ENCODE results near the gene ACTR1A.
"Not testable (repeated sequence)": the region's sequence is repeated elsewhere in the genome, so short reads cannot be mapped to it uniquely, and the experiment has no call there.

Gene ACTR1A

GRCh38 chr10:102502337-102503151 is at the start of gene ACTR1A:
ACTR1A (minus strand) TSS chr10:102502712; CDS start chr10:102502647, 65 bp downstream.
- peak; percentile 91 to 99 (median 94) for DNase-seq

DNA sequence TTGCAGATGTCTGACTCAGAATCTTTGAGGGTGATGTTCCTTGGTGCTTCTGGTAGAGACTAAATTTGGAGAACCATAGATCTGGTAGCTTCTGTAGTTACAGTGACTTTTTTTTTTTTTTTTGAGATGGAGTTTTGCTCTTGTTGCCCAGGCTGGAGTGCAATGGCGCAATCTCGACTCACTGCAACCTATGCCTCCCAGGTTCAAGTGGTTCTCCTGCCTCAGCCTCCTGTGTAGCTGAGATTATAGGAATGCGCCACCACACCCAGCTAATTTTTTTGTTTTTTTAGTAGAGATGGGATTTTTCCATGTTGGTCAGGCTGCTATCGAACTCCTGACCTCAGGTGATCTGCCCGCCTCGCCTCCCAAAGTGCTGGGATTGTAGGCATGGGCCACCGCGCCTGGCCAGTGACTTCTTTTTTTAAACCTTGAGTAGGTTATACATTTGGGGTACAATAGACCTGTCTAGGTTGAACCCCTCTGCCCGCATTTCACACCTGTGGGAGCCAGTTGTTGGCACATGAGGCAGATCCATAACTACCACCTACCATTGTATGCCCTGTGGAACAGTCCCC is 48.2 kb upstream of the ACTR1A start:
- no peak for DNase-seq

- no peak for DNase-seq
Observed at GRCh38 chr10:102549549-102549948, 47.0 kb upstream of the ACTR1A start.

DNA sequence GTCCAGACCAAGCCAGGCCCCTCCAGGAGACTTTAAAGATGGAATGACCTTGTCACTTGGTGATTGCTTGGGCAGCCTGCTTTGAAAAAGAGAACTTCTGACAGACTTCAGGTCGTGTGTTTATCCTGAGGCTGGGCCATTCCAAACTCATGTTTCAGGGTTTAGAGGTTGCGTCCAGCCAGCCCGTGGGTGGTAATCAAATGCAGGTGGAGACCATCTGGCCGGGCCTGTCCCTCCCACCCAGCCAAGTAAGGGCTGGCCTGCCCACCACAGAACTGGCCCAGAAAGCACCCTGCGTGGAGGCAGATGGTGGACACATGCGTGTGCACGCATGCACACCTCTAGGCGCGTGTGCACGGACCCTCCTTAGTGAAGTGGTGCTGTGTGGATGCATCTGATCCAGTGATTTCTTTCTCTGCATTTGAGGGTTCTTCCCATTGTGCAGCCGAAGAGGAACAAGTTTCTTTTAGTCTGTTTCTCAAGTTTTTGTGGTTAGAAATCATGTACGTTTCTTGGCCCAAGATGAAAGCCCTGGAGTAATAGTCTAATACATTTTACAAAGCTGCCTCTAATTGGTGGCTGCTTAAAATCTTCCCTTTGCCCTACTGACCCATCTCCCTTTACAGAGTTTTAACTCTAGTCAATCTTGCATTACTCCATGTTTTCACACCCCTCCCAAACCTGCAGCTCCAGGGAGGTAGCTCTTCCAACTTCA is 44.3 kb upstream of the ACTR1A start:
- DNase-seq, result no peak

DNA sequence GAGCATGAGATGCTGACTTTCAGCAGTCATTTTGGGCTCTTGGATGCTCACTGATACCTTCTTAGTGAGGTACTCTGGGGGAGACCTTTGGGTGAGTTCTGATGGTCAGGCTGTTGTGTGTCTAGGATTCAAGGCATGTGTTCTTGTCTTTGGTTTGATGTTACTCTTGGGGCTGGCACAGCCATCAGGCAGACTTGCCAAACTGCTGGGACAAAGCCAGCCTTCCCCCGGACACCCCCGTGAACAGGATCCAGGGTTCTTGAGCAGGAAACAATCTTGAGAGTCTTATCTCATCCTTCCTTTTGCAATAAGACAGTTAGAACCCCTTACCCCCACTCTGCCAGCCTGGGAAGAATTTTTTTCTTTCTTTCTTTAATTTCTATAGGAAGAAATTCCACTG is 43.5 kb upstream of the ACTR1A start:
- DNase-seq, result no peak

DNA sequence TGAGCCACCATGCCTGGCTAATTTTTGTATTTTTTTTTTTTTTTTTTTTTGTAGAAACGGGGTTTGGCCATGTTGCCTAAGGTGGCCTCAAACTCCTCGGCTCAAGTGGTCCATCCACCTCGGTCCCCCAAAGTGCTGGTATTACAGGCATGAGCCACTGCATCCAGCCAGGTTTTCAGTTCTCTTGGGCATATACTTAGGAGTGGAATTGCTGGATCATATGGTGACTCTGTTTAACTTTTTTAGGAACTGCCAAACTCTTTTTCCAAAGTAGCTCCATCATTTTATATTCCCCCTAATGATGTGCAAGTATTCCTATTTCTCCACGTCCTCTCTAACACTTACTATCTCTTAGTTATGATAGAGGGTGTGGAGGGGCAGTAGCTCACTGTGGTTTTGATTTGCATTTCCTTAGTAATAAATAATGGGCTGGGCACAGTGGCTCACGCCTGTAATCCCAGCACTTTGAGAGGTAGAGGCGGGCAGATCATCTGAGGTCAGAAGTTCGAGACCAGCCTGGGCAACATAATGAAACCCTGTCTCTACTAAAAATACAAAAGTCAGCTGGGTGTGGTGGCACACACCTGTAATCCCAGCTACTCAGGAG is 42.9 kb upstream of the ACTR1A start:
- DNase-seq, result no peak

DNA sequence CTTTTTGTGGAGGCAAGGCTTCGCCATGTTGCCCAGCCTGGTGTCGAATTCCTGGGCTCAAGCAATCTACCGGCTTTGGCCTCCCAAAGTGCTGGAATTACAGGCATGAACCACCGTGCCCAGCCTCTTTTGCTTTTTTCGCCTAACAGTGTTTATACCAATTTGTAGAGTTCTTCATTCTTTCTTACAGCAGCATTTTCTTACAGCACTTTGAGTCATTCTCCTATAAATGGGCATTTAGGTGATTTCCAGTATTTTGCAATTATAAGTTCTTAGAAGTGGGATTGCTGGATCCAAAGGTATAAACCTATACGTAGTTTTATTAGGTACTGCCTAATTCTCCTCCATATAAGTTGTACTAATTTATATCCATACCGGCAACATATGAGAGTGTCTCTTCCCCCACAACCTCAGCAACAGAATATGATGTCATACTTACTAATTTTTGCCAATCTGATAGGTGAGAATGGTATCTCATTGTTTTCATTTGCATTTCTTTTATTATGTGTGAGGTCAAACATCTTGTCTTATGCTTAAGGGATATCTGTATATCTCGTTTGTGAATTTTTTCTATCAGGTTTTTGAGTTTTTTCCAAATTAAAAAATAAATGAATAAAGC is 40.4 kb upstream of the ACTR1A start:
- DNase-seq, result no peak

DNA sequence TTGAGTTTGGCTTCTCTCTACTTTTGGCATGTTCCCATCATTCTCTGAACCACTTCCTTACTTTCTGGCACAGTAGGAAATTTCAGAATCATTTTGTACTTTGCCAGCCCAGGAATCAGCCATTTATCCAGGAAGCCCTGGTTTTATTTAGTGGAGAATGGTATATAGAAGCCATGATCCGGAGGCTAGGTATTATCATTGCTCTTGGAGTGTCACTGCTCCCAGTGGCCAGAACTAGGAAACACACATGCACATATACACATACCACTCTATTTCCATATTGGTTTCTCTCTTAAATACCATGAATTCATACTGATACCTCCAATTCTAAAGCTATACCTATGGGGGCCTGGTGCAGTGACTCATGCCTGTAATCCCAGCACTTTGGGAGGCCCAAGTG is 37.5 kb upstream of the ACTR1A start:
- no peak for DNase-seq

- DNase-seq, result no peak
Observed at GRCh38 chr10:102538811-102539210, 36.3 kb upstream of the ACTR1A start.

DNA sequence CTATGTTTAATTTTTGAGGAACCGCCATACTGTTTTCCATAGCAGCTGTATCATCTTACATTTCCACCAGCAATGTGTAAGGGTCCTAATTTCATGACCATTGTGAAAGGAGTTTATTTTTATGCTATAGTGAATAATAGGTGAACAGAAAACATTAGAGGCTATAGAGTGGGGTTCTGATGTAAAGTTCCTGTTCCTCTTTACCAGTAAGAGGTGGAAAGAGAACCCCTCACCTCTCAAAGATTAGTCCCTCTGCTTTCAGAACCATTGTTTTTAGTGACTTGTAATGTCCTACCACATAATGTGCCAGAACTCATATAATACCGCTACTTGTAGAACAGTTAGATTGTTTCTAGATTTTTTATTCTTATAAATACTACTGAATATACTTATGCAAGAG is 35.4 kb upstream of the ACTR1A start:
- DNase-seq, result no peak

DNA sequence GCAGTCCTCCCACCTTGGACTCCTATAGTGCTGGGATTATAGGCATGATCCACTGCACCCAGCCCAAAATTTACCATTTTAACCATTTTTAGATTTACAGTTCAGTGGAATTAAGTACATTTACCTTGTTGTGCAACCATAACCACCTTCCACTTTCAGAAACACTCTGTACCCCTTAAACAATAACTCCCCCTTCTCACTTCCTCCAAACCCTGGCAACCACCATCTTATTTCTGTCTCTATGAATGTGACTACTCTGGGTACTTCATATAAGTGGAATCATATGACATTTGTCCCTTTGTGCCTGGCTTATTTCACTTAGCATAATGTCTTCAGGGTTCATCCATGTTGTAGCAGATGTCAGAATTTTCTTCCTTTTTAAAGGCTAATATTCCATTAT is 34.9 kb upstream of the ACTR1A start:
- DNase-seq, result no peak

DNA sequence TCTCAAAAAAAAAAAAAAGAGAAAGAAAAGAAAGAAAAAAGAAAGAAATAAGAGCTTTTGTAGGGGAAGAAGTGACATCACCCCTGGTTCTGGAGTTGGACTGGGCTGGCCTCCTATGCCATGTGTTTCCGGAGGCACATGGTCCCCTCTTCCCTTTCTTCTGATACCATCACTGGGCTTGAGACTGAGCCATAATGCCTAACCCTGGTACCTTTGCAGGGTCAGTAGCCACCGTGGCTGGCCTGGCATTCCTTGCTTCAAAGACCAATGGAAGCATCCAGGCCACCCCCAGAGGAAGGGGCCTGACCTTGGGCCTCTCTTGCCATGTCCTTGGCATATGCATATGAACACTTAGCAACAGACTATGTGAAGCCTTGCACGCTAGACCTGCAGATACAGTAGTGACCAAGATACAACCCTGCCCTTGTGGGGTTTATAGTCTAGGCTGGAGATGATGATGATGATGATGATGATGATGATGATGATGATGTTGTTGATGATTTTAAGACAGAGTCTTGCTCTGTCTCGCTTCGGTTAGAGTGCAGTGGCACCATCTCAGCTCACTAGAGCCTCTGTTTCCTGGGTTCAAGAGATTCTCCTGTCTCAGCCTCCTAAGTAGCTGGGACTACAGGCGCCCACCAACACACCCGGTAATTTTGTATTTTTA is 33.1 kb upstream of the ACTR1A start:
- DNase-seq, result no peak

DNA sequence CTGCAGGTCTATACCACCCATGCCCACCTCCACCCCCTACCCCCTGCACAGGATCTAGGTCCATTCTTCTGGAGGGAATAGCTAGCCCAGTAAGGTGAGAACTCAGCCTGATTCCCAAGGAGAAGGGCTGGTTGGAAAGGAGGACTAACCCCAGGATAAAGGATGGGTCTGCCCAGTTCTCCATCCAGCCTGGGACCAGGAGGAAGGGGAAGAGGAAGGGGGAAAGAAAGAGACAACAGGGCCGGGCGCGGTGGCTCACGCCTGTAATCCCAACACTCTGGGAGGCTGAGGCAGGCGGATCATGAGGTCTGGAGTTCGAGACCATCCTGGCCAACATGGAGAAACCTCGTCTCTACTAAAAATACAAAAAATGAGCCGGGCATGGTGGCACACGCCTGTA is 32.5 kb upstream of the ACTR1A start:
- not testable (repeated sequence) for DNase-seq

GRCh38 chr10:102534333-102534732 is 31.8 kb upstream of the ACTR1A start:
- DNase-seq, result no peak

DNA sequence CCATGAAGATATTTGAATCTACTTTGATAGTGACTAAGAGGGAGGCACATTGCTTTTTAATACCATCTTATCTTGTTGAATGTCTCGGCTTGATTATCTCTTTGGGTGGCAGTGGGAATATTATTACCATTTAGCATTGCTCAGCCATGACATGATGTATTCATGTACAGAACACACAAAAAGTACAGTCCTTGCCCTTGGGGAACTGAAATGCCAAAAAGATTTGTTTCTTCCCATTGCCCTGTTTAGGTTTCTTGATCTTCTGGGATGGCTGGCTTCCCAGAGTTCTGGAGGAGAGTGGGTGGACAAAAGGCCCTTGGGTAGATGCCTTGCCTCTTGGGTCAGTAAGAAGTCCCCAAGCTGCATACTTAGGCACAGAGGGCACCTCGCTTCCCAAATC is 25.0 kb upstream of the ACTR1A start:
- no peak for DNase-seq

DNA sequence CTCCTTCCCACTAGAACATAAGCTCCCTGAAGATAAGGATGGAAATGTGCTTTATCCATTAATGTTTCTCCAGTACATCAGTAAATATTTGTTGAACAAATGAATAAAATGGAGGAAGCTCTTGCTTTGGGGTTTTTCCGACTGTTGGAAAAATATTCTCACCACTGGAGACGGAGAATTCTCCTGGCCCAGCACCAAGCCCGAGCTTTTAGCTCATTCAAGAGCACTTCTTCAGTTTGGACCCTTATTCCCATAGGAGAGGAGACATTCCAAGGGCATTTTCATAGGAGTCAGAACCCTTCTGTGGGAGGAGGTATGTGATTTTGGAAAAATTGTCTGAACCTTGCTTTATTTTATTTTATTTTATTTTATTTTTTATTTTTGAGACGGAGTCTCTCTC is 22.2 kb upstream of the ACTR1A start:
- DNase-seq, result no peak

DNA sequence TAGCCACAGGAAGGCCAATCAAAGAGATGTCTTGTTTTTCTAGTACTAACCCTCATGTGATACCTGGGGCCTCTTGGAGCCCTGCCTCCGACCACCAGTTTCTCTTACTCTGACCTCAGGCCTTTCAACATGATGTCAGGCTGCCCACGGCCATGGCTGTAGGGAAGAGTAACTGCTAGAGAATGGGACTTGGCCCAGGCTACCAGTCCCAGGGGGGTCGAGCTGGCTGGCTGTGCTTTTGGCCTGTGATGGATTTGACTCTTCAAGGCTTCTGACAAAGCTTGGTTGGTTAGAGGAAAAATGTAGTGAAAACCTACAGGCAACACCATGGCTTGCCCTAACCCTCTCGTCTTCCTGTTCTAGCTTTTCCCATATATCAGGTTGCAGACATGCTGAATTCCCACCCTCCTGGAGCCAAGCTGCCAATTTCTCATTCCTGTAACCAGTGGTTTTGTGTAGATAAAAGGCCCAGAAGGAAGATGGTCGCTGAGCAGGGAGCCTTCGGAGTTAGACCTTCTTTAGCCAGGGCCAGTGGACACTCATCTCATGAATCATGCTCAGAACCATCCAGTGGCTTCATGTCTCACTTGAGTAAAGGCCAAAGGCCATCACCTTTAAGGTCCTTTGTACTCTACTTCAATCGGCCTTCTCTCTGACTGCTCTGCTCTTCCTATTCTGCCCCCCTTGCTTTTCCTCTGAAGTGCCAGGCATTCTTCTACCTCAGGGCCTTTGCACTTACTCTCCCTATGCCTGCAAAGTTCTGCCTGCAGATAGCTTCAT is 20.9 kb upstream of the ACTR1A start:
- DNase-seq, result no peak

GRCh38 chr10:102522874-102523249 is 20.4 kb upstream of the ACTR1A start:
- no peak for DNase-seq

DNA sequence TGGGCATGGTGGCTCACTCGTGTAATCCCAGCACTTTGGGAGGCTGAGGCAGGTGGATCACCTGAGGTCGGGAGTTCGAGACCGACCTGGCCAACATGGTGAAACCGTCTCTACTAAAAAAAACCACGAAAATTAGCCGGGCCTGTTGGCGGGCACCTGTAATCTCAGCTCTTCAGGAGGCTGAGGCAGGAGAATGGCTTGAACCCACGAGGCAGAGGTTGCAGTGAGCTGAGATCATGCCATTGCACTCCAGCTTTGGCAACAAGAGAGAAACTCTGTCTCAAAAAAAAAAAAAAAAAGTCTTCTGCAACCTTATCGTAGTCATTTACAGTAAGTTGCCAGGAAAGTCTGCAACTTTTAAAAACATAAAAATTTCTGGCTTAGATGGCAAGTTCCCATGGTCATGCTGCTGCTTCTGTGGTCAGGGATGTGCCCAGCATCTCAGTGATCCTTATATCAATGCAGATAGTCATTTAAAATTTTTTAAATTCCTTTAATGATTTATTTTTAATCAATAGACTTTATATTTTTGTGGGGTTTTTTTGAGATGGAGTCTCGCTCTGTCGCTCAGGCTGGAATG is 16.8 kb upstream of the ACTR1A start:
- no peak for DNase-seq

GRCh38 chr10:102517553-102517952 is 15.0 kb upstream of the ACTR1A start:
- DNase-seq, result no peak

DNA sequence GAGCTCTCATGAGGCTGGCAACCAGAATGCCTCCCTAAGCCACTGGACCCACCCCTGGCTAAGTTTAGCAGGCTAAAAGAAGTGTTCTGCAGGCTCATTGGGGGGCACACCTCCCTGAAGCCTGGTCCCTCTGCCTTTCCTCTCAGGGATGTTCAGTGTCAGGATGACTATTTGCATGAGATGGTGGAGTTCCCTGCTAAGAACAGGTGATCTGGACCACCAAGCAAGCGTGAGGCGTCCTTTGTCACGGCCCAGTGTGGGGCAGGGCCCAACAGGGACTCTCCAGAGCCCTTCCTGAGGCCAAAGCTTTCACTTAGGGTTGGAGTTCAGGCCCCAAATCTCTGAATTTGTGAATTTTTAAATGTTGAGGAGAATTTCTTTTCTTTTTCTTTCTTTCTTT is 13.2 kb upstream of the ACTR1A start:
- DNase-seq, result no peak
